HG02642 (cell line): ENCODE data around the gene TBX2.

Source experiments
- ATAC-seq: cut with Tn5 transposase; IDR thresholded peaks from one replicate; pipeline ENCODE4 v1.9.1; 2021; ENCODE audit warnings: mild to moderate bottlenecking; ENCODE audit not compliant: unreplicated experiment, poor library complexity

The TBX2 gene

GRCh38 chr17:61368049-61368831 is 31.4 kb upstream of the TBX2 start:
- ATAC-seq: no peak

- ATAC-seq: no peak
Measured at GRCh38 chr17:61368832-61369450, 30.7 kb upstream of the TBX2 start.

- no peak for ATAC-seq
Measured at GRCh38 chr17:61369751-61370150, 29.9 kb upstream of the TBX2 start.

GRCh38 chr17:61371179-61371578 is 28.5 kb upstream of the TBX2 start:
- no peak for ATAC-seq

- ATAC-seq: no peak
Measured at GRCh38 chr17:61371606-61372005, 28.0 kb upstream of the TBX2 start.

- ATAC-seq: no peak
Measured at GRCh38 chr17:61372436-61372835, 27.2 kb upstream of the TBX2 start.

- ATAC-seq: no peak
Measured at GRCh38 chr17:61376931-61377838, 22.5 kb upstream of the TBX2 start.

- no peak for ATAC-seq
Measured at GRCh38 chr17:61378658-61379456, 20.8 kb upstream of the TBX2 start.

- ATAC-seq: no peak
Measured at GRCh38 chr17:61379457-61380216, 20.0 kb upstream of the TBX2 start.

- ATAC-seq: no peak
Measured at GRCh38 chr17:61380217-61380835, 19.3 kb upstream of the TBX2 start.

- ATAC-seq: no peak
Measured at GRCh38 chr17:61380836-61381525, 18.7 kb upstream of the TBX2 start.

GRCh38 chr17:61381537-61381936 is 18.1 kb upstream of the TBX2 start:
- ATAC-seq: no peak

- no peak for ATAC-seq
Measured at GRCh38 chr17:61382796-61383688, 16.6 kb upstream of the TBX2 start.

- no peak for ATAC-seq
Measured at GRCh38 chr17:61383689-61384201, 15.9 kb upstream of the TBX2 start.

GRCh38 chr17:61384354-61384691 is 15.3 kb upstream of the TBX2 start:
- ATAC-seq: no peak

- no peak for ATAC-seq
Measured at GRCh38 chr17:61384692-61385576, 14.7 kb upstream of the TBX2 start.
